ENCODE results near the gene SHTN1.

Gene SHTN1

GRCh38 chr10:116835658-116836057 lies 169.3 kb downstream of the SHTN1 start:
- DNase-seq (ENCODE audit: low read depth, low spot score) = no peak

- no peak for DNase-seq (ENCODE audit: low read depth, low spot score)
Observed at GRCh38 chr10:116833986-116834985, 170.7 kb downstream of the SHTN1 start.

GRCh38 chr10:116831790-116832189 lies 173.2 kb downstream of the SHTN1 start:
- no peak for DNase-seq (ENCODE audit: low read depth, low spot score)

Measured in activated CD4-positive, CD25-positive, alpha-beta regulatory T cell treated with anti-CD3 and anti-CD28 coated beads, Interleukin-2, amount 50 U/mL, for 16 hours (primary cell).